Activated CD8-positive, alpha-beta T cell treated with anti-CD3 and anti-CD28 coated beads for 36 hours (primary cell): ENCODE measurements around the gene FOXN3. TPM values are rescaled to one million over a fixed set of nuclear protein-coding genes. Genes with fewer than 3 reads are reported as not detected.

ENCODE experiments used
- ATAC-seq: fragments of 200-7000 bp; cut with Tn5 transposase; one replicate; pipeline ENCODE4 v1.10.0; 2021; ENCODE audit warnings: mild to moderate bottlenecking, moderate library complexity
- CTCF ChIA-PET: fragments of 350-600 bp; sonication (Branson Sonifier 250); formaldehyde crosslinking; loops from one replicate; lab custom pipeline; 2021; ENCODE audit warnings: antibody characterized with exemption; lab: Charles Lee
- POLR2A ChIA-PET: fragments of 350-600 bp; sonication (Branson Sonifier 250); formaldehyde crosslinking; loops from one replicate; lab custom pipeline; 2021; ENCODE audit warnings: antibody characterized with exemption; lab: Charles Lee
- DNase-seq: peaks from one replicate; pipeline ENCODE4 v3.0.0-alpha.2; 2020
- H3K27ac Mint-ChIP-seq: one replicate; pipeline ENCODE4 v1.8.0; 2021; ENCODE audit warnings: mild to moderate bottlenecking, mixed read lengths
- H3K27me3 Mint-ChIP-seq: one replicate; pipeline ENCODE4 v1.8.0; 2021; ENCODE audit warnings: mixed read lengths
- H3K36me3 Mint-ChIP-seq: one replicate; pipeline ENCODE4 v1.8.0; 2021; ENCODE audit warnings: low read depth, mixed read lengths
- H3K4me1 Mint-ChIP-seq: one replicate; pipeline ENCODE4 v1.8.0; 2021; ENCODE audit warnings: low read depth, mixed read lengths
- H3K4me3 Mint-ChIP-seq: one replicate; pipeline ENCODE4 v1.8.0; 2021; ENCODE audit warnings: mild to moderate bottlenecking, moderate library complexity, mixed read lengths
- H3K9me3 Mint-ChIP-seq: one replicate; pipeline ENCODE4 v1.8.0; 2021; ENCODE audit warnings: mixed read lengths
- CTCF ChIP-seq: fragments of 200-600 bp; IDR thresholded peaks from one replicate; pipeline ENCODE4 v1.8.0; 2022; ENCODE audit warnings: antibody characterized with exemption, mild to moderate bottlenecking
- intact Hi-C: fragments of 100-400 bp; cut with micrococcal nuclease; formaldehyde crosslinking; loops from one replicate; pipeline ENCODE4 v1.10.0; 2022
- total RNA-seq, 2 experiments: library from RNA; stranded (reverse); gene quantifications; one replicate each; pipeline ENCODE4 v1.2.3, GENCODE V29; 2021

FOXN3 gene
- total RNA-seq, 2 experiments from 2014 or later: 83.4 to 85.0 TPM

DNA sequence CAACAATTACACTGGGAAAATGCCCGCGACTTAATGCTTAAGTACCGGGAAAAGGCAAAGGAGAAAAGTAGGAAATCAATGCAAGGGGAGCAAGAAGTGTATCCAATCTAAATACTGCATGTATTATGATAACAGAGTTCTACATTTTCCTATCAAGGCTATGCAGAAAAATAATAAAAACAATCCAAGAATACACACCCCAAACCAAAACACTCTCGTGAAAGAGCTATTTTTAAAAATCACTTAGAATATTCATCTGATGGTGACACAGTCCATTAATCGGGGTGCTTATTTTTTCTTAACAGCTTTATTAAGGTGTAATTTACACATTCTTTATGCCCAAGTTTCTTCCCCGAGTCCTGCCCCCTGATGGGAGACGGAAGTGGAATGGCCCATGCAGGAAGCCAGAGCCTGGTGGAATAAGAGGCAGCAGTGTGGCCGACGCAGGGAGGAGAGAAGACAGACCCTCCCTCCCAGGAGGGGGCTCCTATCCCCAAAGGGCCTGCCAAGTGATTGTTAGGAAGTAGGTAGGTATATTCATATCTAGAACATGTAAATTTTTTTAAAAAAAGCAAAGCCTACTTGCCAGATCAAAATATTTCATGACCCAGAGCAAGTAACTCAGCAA is 174.3 kb downstream of the FOXN3 start:
- no peak for ATAC-seq
- Mint-ChIP-seq H3K27ac (no peak overlapping the region), H3K9me3 (no peaks in the 10 kb centered on the region), H3K4me3 (no peak overlapping the region), H3K27me3 (no peaks in the 10 kb centered on the region), H3K36me3 (peaks cover 33% of the 10 kb centered on the region), H3K4me1 (peaks cover 68% of the 10 kb centered on the region)
- TF ChIP-seq CTCF: no peak
- no peak for DNase-seq
- ChIA-PET CTCF (interaction anchor here (0.7 to 1.9 kb wide), 4 partner anchors 9 to 201 kb away, joined by 3 to 6 read pairs (median 4); no protein-coding TSS in a partner anchor), POLR2A (no interaction called here)
- intact Hi-C loops: no loop called here

DNA sequence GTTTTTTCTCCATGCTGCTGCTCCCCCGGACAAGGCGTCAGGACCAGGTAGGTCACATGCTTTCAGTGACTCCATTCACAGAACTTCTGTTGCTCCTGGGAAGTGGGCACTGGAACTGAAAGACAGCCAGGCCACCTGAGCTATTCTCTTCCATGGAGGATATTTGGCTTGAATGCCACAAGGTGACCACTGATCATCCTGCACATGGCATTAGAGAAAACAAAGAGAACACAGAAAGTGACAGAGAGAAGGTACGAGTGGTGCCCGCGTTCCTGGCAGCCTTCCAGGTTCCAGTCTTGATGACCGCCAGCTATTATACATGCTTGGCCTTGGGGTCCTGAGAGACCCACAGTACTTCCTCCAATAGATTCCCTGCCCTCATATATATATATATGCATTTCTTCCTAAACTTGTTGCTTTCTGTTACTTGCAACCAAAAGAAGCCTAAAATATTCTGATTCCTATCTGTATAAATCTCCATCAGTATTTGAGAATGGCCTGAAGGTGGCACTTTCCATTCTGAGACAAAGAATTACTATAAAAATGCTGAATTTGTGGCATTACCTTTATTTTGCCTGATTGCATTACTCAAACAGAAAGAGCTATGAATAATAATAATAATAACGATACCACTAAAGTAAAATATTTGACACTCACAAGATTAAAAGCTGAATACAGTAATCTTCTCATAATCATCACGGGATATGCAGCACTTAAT is 174.9 kb downstream of the FOXN3 start:
- DNase-seq: no peak

GRCh38 chr14:89241257-89241656 is 175.8 kb downstream of the FOXN3 start:
- H3K36me3 Mint-ChIP-seq: peaks cover 34% of the 10 kb centered on the region
- H3K4me1 Mint-ChIP-seq: peaks cover 65% of the 10 kb centered on the region
- ATAC-seq: no peak
- no peaks in the 10 kb centered on the region for H3K27me3 Mint-ChIP-seq
- intact Hi-C loops: no loop called here
- no peak for DNase-seq
- ChIA-PET POLR2A (no interaction called here), CTCF (interaction anchor here (0.6 to 1.9 kb wide), 3 partner anchors 10 to 674 kb away, joined by 3 to 6 read pairs (median 3); no protein-coding TSS in a partner anchor)
- H3K9me3 Mint-ChIP-seq: peaks cover 2% of the 10 kb centered on the region
- no peak for TF ChIP-seq CTCF
- no peak overlapping the region for H3K4me3 Mint-ChIP-seq
- H3K27ac Mint-ChIP-seq: no peak overlapping the region

More for the DNA sequence above, 174.9 kb downstream of the FOXN3 start:
- Mint-ChIP-seq H3K4me3 (no peak overlapping the region), H3K27me3 (no peaks in the 10 kb centered on the region), H3K36me3 (peaks cover 34% of the 10 kb centered on the region), H3K9me3 (no peaks in the 10 kb centered on the region), H3K27ac (no peak overlapping the region), H3K4me1 (peaks cover 68% of the 10 kb centered on the region)
- CTCF ChIA-PET: interaction anchor here (0.7 to 1.9 kb wide), 5 partner anchors 9 to 200 kb away, joined by 3 to 6 read pairs (median 3); no protein-coding TSS in a partner anchor
- POLR2A ChIA-PET: no interaction called here
- no peak for ATAC-seq
- TF ChIP-seq CTCF: no peak
- intact Hi-C loops: no loop called here

GRCh38 chr14:89240414-89240813 is 176.6 kb downstream of the FOXN3 start:
- ATAC-seq (no peak), DNase-seq (no peak)
- peaks cover 60% of the 10 kb centered on the region for H3K4me1 Mint-ChIP-seq
- POLR2A ChIA-PET: interaction anchor here (1.0 kb wide), 1 partner anchor 32 kb away, joined by 3 read pairs; no protein-coding TSS in a partner anchor
- H3K36me3 Mint-ChIP-seq: peaks cover 39% of the 10 kb centered on the region
- H3K9me3 Mint-ChIP-seq: peaks cover 4% of the 10 kb centered on the region
- no peaks in the 10 kb centered on the region for H3K27me3 Mint-ChIP-seq
- TF ChIP-seq CTCF: no peak
- no peak overlapping the region for H3K27ac Mint-ChIP-seq
- H3K4me3 Mint-ChIP-seq: no peak overlapping the region
- intact Hi-C loops: no loop called here
- CTCF ChIA-PET: interaction anchor here (0.6 to 1.5 kb wide), 2 partner anchors 383 to 675 kb away, joined by 3 read pairs; no protein-coding TSS in a partner anchor

DNA sequence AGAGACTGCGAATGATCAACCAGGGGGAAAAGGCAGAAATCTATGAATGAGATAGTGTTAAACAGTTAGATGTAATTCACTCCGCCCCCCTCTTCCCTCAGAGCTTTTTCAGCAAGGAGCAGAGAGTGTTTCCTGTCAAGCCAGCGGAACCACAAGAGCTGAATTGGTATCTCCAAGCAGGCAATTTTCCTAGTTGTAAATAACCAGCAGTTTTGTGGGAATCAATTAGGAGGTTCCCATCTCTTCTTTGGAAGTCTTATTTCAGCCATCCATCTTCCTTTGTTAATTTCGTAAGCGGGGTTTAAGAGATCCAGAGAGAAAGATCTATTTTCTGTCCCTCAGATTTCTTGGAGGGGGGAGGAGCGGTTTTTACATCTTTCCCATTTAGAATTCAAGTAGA is 178.0 kb downstream of the FOXN3 start:
- ATAC-seq: no peak
- Mint-ChIP-seq H3K4me1 (peaks cover 58% of the 10 kb centered on the region), H3K9me3 (peaks cover 4% of the 10 kb centered on the region), H3K27me3 (no peaks in the 10 kb centered on the region), H3K36me3 (peaks cover 40% of the 10 kb centered on the region), H3K27ac (no peak overlapping the region), H3K4me3 (no peak overlapping the region)
- no peak for TF ChIP-seq CTCF
- no peak for DNase-seq
- ChIA-PET CTCF (interaction anchor here (0.9 kb wide), 1 partner anchor 29 kb away, joined by 3 read pairs; no protein-coding TSS in a partner anchor), POLR2A (no interaction called here)
- intact Hi-C loops: no loop called here
